K562 (cell line): ENCODE results near the gene PRIM1. TPM values are rescaled to one million over a fixed set of nuclear protein-coding genes. Genes with fewer than 3 reads are reported as not detected.

Experiments
- ATAC-seq: fragments of 200-7000 bp; cut with Tn5 transposase; 3 replicates; pipeline ENCODE4 v1.9.1; 2020; ENCODE audit warnings: moderate library complexity
- BruUV-seq: library from RNA; stranded (reverse); fragments of 400-500 nt; replicated peaks from 2 replicates; lab custom pipeline; 2021; lab: Mats Ljungman, UMichigan
- CTCF ChIA-PET: fragments of 300-600 bp; formaldehyde crosslinking; extraction: SDS; loops from one replicate; lab custom pipeline; 2021; ENCODE audit warnings: low intra/inter-chr PET ratio; lab: Yijun Ruan, JAX
- POLR2A ChIA-PET: fragments of 300-600, 350-650 bp; sonication (Branson Sonifier 250); formaldehyde crosslinking; extraction: SDS; loops from one replicate; lab custom pipeline; 2021; ENCODE audit warnings: antibody characterized with exemption, inconsistent platforms; lab: Yijun Ruan, JAX
- DNase-seq, 4 experiments: peaks; one replicate each; pipeline versions ENCODE4 v3.0.0 to v3.0.0-alpha.2; 2011 to 2018; ENCODE audit warnings: low spot score in 3 of 4, mixed read lengths in 3 of 4; ENCODE audit errors: extremely low read depth in 1 of 4
- FAIRE-seq: peaks from 2 replicates; lab custom pipeline; 2011; peaks lifted over from hg19 to GRCh38; lab: Jason Lieb, UNC
- H2AFZ ChIP-seq: 2 replicates; pipeline ENCODE4 v1.6.0; 2011; ENCODE audit warnings: low read depth, low read length, control low read depth, inconsistent platforms
- H3K27ac ChIP-seq: fragments of 200-600 bp; 3 replicates; pipeline ENCODE4 v1.8.0; 2011; ENCODE audit warnings: low read depth, mild to moderate bottlenecking, control low read depth, inconsistent platforms, low read length, moderate library complexity, mixed read lengths; ENCODE audit errors: extremely low read depth
- H3K27me3 ChIP-seq, 2 experiments: fragments of 300-600 bp in 1 of 2; 2 replicates in 1 of 2; 3 replicates in 1 of 2; pipeline versions ENCODE4 v1.6.0 to v1.8.0; 2011; ENCODE audit warnings: inconsistent platforms in 2 of 2, low read length in 2 of 2, mild to moderate bottlenecking in 1 of 2, mixed read lengths in 1 of 2, moderate library complexity in 1 of 2; ENCODE audit not compliant: control insufficient read depth in 2 of 2, insufficient read depth in 2 of 2
- H3K36me3 ChIP-seq: fragments of 300-600 bp; 3 replicates; pipeline ENCODE4 v1.8.0; 2011; ENCODE audit warnings: mild to moderate bottlenecking, low read length, inconsistent platforms; ENCODE audit not compliant: control insufficient read depth, insufficient read depth
- H3K4me1 ChIP-seq, 2 experiments: fragments of 200-600 bp in 1 of 2; replicated peaks in 1 of 2; 2 replicates in 1 of 2; 3 replicates in 1 of 2; pipeline versions ENCODE4 v1.5.1 to v1.8.0; 2011; ENCODE audit warnings: inconsistent platforms in 2 of 2, low read length in 2 of 2, mild to moderate bottlenecking in 1 of 2, mixed read lengths in 1 of 2, moderate library complexity in 1 of 2; ENCODE audit not compliant: control insufficient read depth in 2 of 2, insufficient read depth in 2 of 2
- H3K4me2 ChIP-seq: 2 replicates; pipeline ENCODE4 v1.6.1; 2011; ENCODE audit warnings: low read length, control low read depth, inconsistent platforms, mixed read lengths; ENCODE audit not compliant: insufficient read depth
- H3K4me3 ChIP-seq: fragments of 200-600 bp; sonication (generic), shearing (Covaris generic); 2 replicates; pipeline ENCODE4 v1.5.1; 2016; ENCODE audit warnings: control low read depth, inconsistent platforms
- H3K79me2 ChIP-seq: fragments of 200-600 bp; 3 replicates; pipeline ENCODE4 v1.8.0; 2011; ENCODE audit warnings: low read length, inconsistent platforms; ENCODE audit not compliant: control insufficient read depth, insufficient read depth
- H3K9ac ChIP-seq, 2 experiments: 2 replicates each; pipeline versions ENCODE4 v1.6.0 to v1.6.1; 2011; ENCODE audit warnings: low read depth in 2 of 2, low read length in 2 of 2, control low read depth in 1 of 2, inconsistent platforms in 1 of 2, mild to moderate bottlenecking in 1 of 2, mixed read lengths in 1 of 2; ENCODE audit not compliant: insufficient read depth in 1 of 2
- H3K9me1 ChIP-seq: one replicate; pipeline ENCODE4 v1.6.0; 2011; ENCODE audit warnings: inconsistent platforms, mild to moderate bottlenecking, low read length, moderate library complexity; ENCODE audit not compliant: control insufficient read depth, insufficient read depth
- H3K9me3 ChIP-seq: replicated peaks from 2 replicates; pipeline ENCODE4 v1.5.1; 2011; ENCODE audit warnings: low read depth, low read length, inconsistent platforms; ENCODE audit not compliant: control insufficient read depth, insufficient read depth
- H4K20me1 ChIP-seq: replicated peaks from 2 replicates; pipeline ENCODE4 v1.6.1; 2011; ENCODE audit warnings: low read length, inconsistent platforms, mixed read lengths; ENCODE audit not compliant: control insufficient read depth, insufficient read depth
- BRD4 ChIP-seq: fragments of 200-600 bp; sonication (generic); IDR thresholded peaks from 2 replicates; pipeline ENCODE4 v1.6.1; 2017; ENCODE audit warnings: inconsistent platforms
- CBFB ChIP-seq: sonication (generic); formaldehyde crosslinking; IDR thresholded peaks from 2 replicates; pipeline ENCODE4 v1.4.0; 2020; ENCODE audit warnings: mild to moderate bottlenecking, missing genetic modification reagents
- CTCF ChIP-seq, 3 experiments: IDR thresholded peaks in 2 of 3; conservative IDR thresholded peaks in 1 of 3; 2 replicates each; pipeline ENCODE4 v1.5.1; 2011 to 2012; ENCODE audit warnings: low read length in 3 of 3, mild to moderate bottlenecking in 3 of 3, control low read depth in 2 of 3, improper control_type of control experiment in 1 of 3, inconsistent platforms in 1 of 3, low read depth in 1 of 3, mixed read lengths in 1 of 3, moderate library complexity in 1 of 3; ENCODE audit not compliant: insufficient read depth in 2 of 3
- ELK1 ChIP-seq: sonication (generic); formaldehyde crosslinking; IDR thresholded peaks from 2 replicates; pipeline ENCODE4 v1.8.1; 2022; ENCODE audit warnings: missing genetic modification reagents
- GABPB2 ChIP-seq: fragments of 250-450 bp; sonication (Bioruptor Pico); conservative IDR thresholded peaks from 2 replicates; pipeline ENCODE4 v1.5.1; 2021; ENCODE audit warnings: mild to moderate bottlenecking
- HMBOX1 ChIP-seq: sonication (generic); IDR thresholded peaks from 2 replicates; pipeline ENCODE4 v1.6.1; 2016
- KAT8 ChIP-seq: fragments of 450-650 bp; IDR thresholded peaks from 2 replicates; pipeline ENCODE4 v1.6.1; 2016; ENCODE audit warnings: low read depth, mild to moderate bottlenecking
- NEUROD1 ChIP-seq: fragments of 150-350 bp; IDR thresholded peaks from 2 replicates; pipeline ENCODE4 v1.6.1; 2014; ENCODE audit warnings: borderline replicate concordance, low read length, low read depth; ENCODE audit not compliant: partially characterized antibody
- SRSF3 ChIP-seq: fragments of 200-400 bp; formaldehyde crosslinking; IDR thresholded peaks from 2 replicates; pipeline ENCODE4 v1.6.1; 2016; ENCODE audit warnings: mild to moderate bottlenecking, low read length, moderate library complexity; ENCODE audit not compliant: insufficient read depth
- STAT6 ChIP-seq: sonication (generic); formaldehyde crosslinking; IDR thresholded peaks from 2 replicates; pipeline ENCODE4 v1.8.1; 2023; ENCODE audit warnings: mild to moderate bottlenecking, missing genetic modification reagents
- ZC3H11A ChIP-seq: IDR thresholded peaks from 2 replicates; pipeline ENCODE4 v1.6.1; 2012; ENCODE audit warnings: low read depth, low read length, improper control_type of control experiment
- WGBS: fragments of 100-300 bp; shearing (Covaris generic); methylation state at CpG from one replicate; pipeline ENCODE4 v1.1.6; 2016; ENCODE audit warnings: low coverage, mixed read lengths; ENCODE audit not compliant: insufficient coverage; ENCODE audit errors: missing lambda C conversion rate; 5-methylcytosine and 5-hydroxymethylcytosine counted together
- in situ Hi-C: fragments of 300-500 bp; cut with MboI; formaldehyde crosslinking; loops from 4 replicates; pipeline ENCODE4 v1.15.0; 2018; ENCODE audit warnings: inconsistent platforms, mixed read lengths
- intact Hi-C: fragments of 100-400 bp; cut with micrococcal nuclease; formaldehyde crosslinking; loops from 2 replicates; pipeline ENCODE4 v1.14.2; 2022
- polyA plus RNA-seq, 8 experiments: library from polyadenylated mRNA; depleted of rRNA in 4 of 8; stranded (reverse) in 5 of 8; unstranded in 3 of 8; fragments of >200 nt; fragmentation: Nextera tagmentation in 2 of 8; fragmentation: Illumina TruSeq in 1 of 8; extraction: Ambion mirVana in 2 of 8; extraction: Trizol in 1 of 8; gene quantifications; 2 replicates each; pipeline versions ENCODE4 v1.2.1 to v1.2.3, GENCODE V29; 2011 to 2014; ENCODE audit warnings: inconsistent platforms in 1 of 8, missing spikeins in 1 of 8
- total RNA-seq, 7 experiments: library from RNA; depleted of rRNA in 6 of 7; stranded (reverse); fragments of >200 nt in 6 of 7; fragmentation: Illumina TruSeq in 2 of 7; extraction: Trizol in 2 of 7; gene quantifications; 2 replicates each; pipeline versions ENCODE4 v1.2.1 to v1.2.3, GENCODE V29; 2011 to 2021; ENCODE audit warnings: low replicate concordance in 1 of 7

Gene PRIM1
- total and polyA plus RNA-seq, 9 of the 15 experiments (the other 6 are each of a cell fraction or from before 2014, with no cell fraction given), result 67.2 to 179 (median 140) TPM

- Histone ChIP-seq H3K27me3 (no peaks in the 10 kb centered on the region), H3K4me2 (peak within 1 kb of the TSS; percentile 99), H3K9me3 (no peaks in the 10 kb centered on the region), H3K36me3 (peaks cover 66% of the 10 kb centered on the region), H3K79me2 (peaks cover 51% of the 10 kb centered on the region), H3K27ac (peak within 1 kb of the TSS; percentile 97), H3K9ac (peak within 1 kb of the TSS; percentile 96 to 100), H4K20me1 (peaks cover 33% of the 10 kb centered on the region), H3K4me1 (peaks cover 14 to 29% of the 10 kb centered on the region in 2 experiments), H3K4me3 (peak within 1 kb of the TSS; percentile 89), H3K9me1 (peaks cover 17% of the 10 kb centered on the region), H2AFZ (peak within 1 kb of the TSS; percentile 84)
- WGBS, result under 1% methylated on average over 46 of the region's 46 CpGs
- DNase-seq (peak; percentile 95 to 99 (median 96)), FAIRE-seq (peak; percentile 92), ATAC-seq (peak; percentile 93)
- no TSS peak for BruUV-seq
- intact Hi-C loops, result loop anchor here (1.0 to 2.0 kb wide), 2 partner anchors 37 to 88 kb away; partner anchors contain the start of gene PTGES3
- CTCF ChIA-PET, result no interaction called here
- POLR2A ChIA-PET, result interaction anchor here (0.6 to 3.9 kb wide), 43 partner anchors 8 to 793 kb away, joined by 3 to 44 read pairs (median 5); partner anchors contain the start of genes ATP5F1B, PRIM1, PTGES3 and STAT6
- in situ Hi-C loops, result loop anchor here (10.0 kb wide), 1 partner anchor 80 kb away; the partner anchor contains the start of gene ATP5F1B
- TF ChIP-seq NEUROD1, result peak; percentile 72
- 0 out of 2 replicates have a peak, but pooled peaks have one; percentile 78 for TF ChIP-seq HMBOX1
- no peak for TF ChIP-seq CTCF (IDR thresholded peaks at IDR 0.05 in 2 of 3, conservative IDR thresholded peaks at IDR 0.05 in 1 of 3; ENCODE audit: insufficient read depth in 2 of 3, low read depth in 1 of 3, low read length in 3 of 3)
- TF ChIP-seq GABPB2, result no peak
- TF ChIP-seq CBFB (CRISPR knock-in tag), result peak; percentile 87
- peak; percentile 100 for TF ChIP-seq BRD4
- TF ChIP-seq SRSF3, result peak; percentile 66; the same call in 1 of the 2 replicates
- no peak for TF ChIP-seq ZC3H11A
- no peak for TF ChIP-seq ELK1 (CRISPR knock-in tag)
- TF ChIP-seq STAT6 (CRISPR knock-in tag), result no peak; the same call in 1 of the 2 replicates
- TF ChIP-seq KAT8, result peak; percentile 86
Measured at GRCh38 chr12:56724972-56725722, 27.0 kb downstream of the PRIM1 start, which contains the start of gene NACA. TSS of gene NACA (minus strand) at chr12:56725299. CDS start at chr12:56724521, 778 bp downstream.
